ENCODE data around the gene CEMP1. TPM values are rescaled to one million over a fixed set of nuclear protein-coding genes. Genes with fewer than 3 reads are reported as not detected.
"Not testable (repeated sequence)": the region's sequence is repeated elsewhere in the genome, so short reads cannot be mapped to it uniquely, and the experiment has no call there.

The CEMP1 gene
- total RNA-seq, 1 experiment from 2014 or later, result not detected

GRCh38 chr16:2575839-2576238 is 44.6 kb upstream of the CEMP1 start:
- H3K27me3 ChIP-seq (ENCODE audit: control insufficient read depth, insufficient read depth, low read length); H3K9me3 ChIP-seq (ENCODE audit: control insufficient read depth, insufficient read depth, low read depth, low read length); in situ Hi-C loops (cut with HindIII; ENCODE audit: low pct_unique_long_range_greater_than_20kb, low sequenced_read_pairs); ATAC-seq; CTCF ChIA-PET; H3K4me1 ChIP-seq (ENCODE audit: control insufficient read depth, insufficient read depth, low read length); DNase-seq (ENCODE audit: low read depth, low spot score); POLR2A ChIA-PET; H3K27ac ChIP-seq (ENCODE audit: low read length); intact Hi-C loops (cut with micrococcal nuclease; ENCODE audit: unreplicated experiment); H3K4me3 ChIP-seq (ENCODE audit: low read depth in 2 of 2, low read length in 2 of 2); H3K36me3 ChIP-seq (ENCODE audit: control insufficient read depth, insufficient read depth, low read length); BruUV-seq (replicated peaks): not testable (repeated sequence)

DNA sequence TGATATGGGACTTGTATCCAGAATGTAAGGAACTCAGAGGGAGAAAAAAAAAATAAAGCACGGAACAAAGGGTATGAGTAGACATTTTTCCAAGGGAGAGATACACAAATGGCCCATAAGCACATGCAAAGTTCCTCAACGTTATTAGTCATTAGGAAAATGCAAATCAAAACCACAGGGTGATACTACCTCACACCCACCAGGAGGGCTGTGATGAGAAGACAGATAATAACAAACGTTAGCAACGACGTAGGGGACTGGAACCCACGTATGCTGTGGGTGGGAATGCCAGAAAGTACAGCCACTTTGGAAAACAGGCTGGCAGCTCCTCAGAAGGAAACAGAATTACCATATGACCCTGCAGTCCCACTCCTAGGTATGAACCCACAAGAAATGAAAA is 41.5 kb upstream of the CEMP1 start:
- H3K9me3 ChIP-seq (ENCODE audit: control insufficient read depth, insufficient read depth, low read depth, low read length); H3K4me3 ChIP-seq (ENCODE audit: low read depth in 2 of 2, low read length in 2 of 2); BruUV-seq (replicated peaks); POLR2A ChIA-PET; in situ Hi-C loops (cut with HindIII; ENCODE audit: low pct_unique_long_range_greater_than_20kb, low sequenced_read_pairs); intact Hi-C loops (cut with micrococcal nuclease; ENCODE audit: unreplicated experiment); H3K4me1 ChIP-seq (ENCODE audit: control insufficient read depth, insufficient read depth, low read length); H3K27me3 ChIP-seq (ENCODE audit: control insufficient read depth, insufficient read depth, low read length); ATAC-seq; H3K36me3 ChIP-seq (ENCODE audit: control insufficient read depth, insufficient read depth, low read length); CTCF ChIA-PET; DNase-seq (ENCODE audit: low read depth, low spot score); H3K27ac ChIP-seq (ENCODE audit: low read length): not testable (repeated sequence)

- DNase-seq (ENCODE audit: low read depth, low spot score); H3K36me3 ChIP-seq (ENCODE audit: control insufficient read depth, insufficient read depth, low read length); H3K4me1 ChIP-seq (ENCODE audit: control insufficient read depth, insufficient read depth, low read length); BruUV-seq (replicated peaks); intact Hi-C loops (cut with micrococcal nuclease; ENCODE audit: unreplicated experiment); CTCF ChIA-PET; H3K27me3 ChIP-seq (ENCODE audit: control insufficient read depth, insufficient read depth, low read length); H3K4me3 ChIP-seq (ENCODE audit: low read depth in 2 of 2, low read length in 2 of 2); in situ Hi-C loops (cut with HindIII; ENCODE audit: low pct_unique_long_range_greater_than_20kb, low sequenced_read_pairs); H3K27ac ChIP-seq (ENCODE audit: low read length); H3K9me3 ChIP-seq (ENCODE audit: control insufficient read depth, insufficient read depth, low read depth, low read length); POLR2A ChIA-PET: not testable (repeated sequence)
- 0 out of 2 replicates have a peak, but pooled peaks have one; percentile 31 for ATAC-seq
Observed at GRCh38 chr16:2568573-2568972, 37.4 kb upstream of the CEMP1 start.

DNA sequence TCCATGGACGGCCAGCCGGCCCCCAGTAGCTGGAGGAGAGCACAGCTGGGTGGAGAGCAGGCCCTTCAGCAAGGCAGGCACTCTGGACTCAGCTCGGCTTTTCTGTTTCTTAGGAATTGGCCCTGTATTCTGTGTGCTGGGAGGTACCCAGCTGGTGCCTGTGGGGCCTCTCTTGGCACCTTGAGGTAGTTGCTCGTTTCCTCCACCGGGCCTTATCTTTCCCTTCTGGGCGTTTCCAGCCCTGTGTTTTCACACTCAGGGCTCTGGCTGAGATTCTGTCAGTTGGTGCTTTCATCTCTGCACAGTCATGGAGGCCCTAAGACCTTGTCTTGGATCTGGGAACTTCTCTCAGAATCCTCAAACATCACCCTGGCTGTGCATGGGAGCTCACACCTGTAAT is 36.3 kb upstream of the CEMP1 start:
- CTCF ChIA-PET; in situ Hi-C loops (cut with HindIII; ENCODE audit: low pct_unique_long_range_greater_than_20kb, low sequenced_read_pairs); ATAC-seq; POLR2A ChIA-PET; intact Hi-C loops (cut with micrococcal nuclease; ENCODE audit: unreplicated experiment); H3K27ac ChIP-seq (ENCODE audit: low read length); H3K36me3 ChIP-seq (ENCODE audit: control insufficient read depth, insufficient read depth, low read length); DNase-seq (ENCODE audit: low read depth, low spot score); H3K27me3 ChIP-seq (ENCODE audit: control insufficient read depth, insufficient read depth, low read length); BruUV-seq (replicated peaks); H3K9me3 ChIP-seq (ENCODE audit: control insufficient read depth, insufficient read depth, low read depth, low read length); H3K4me1 ChIP-seq (ENCODE audit: control insufficient read depth, insufficient read depth, low read length); H3K4me3 ChIP-seq (ENCODE audit: low read depth in 2 of 2, low read length in 2 of 2): not testable (repeated sequence)

DNA sequence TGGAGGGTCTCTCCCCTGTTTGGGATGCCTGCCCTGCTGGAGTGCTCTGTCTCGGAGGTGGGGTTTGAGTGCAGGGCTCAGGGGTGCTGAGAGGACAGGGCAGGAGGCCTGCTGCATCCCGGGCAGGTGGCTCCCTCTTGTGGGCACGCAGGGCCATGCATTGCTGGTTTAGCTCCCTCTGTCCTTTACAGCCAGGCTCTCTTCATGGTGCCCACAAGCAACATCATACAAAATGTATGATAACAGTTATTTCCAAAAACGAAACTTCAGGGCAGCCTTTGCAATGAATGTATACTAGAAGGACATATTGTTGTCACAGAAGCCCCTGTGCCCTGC is 29.6 kb upstream of the CEMP1 start:
- intact Hi-C loops (cut with micrococcal nuclease; ENCODE audit: unreplicated experiment); H3K27ac ChIP-seq (ENCODE audit: low read length); DNase-seq (ENCODE audit: low read depth, low spot score); in situ Hi-C loops (cut with HindIII; ENCODE audit: low pct_unique_long_range_greater_than_20kb, low sequenced_read_pairs); H3K9me3 ChIP-seq (ENCODE audit: control insufficient read depth, insufficient read depth, low read depth, low read length); H3K27me3 ChIP-seq (ENCODE audit: control insufficient read depth, insufficient read depth, low read length); BruUV-seq (replicated peaks); H3K4me1 ChIP-seq (ENCODE audit: control insufficient read depth, insufficient read depth, low read length); H3K36me3 ChIP-seq (ENCODE audit: control insufficient read depth, insufficient read depth, low read length); CTCF ChIA-PET; POLR2A ChIA-PET; H3K4me3 ChIP-seq (ENCODE audit: low read depth in 2 of 2, low read length in 2 of 2): not testable (repeated sequence)
- ATAC-seq, result peak; percentile 96

GRCh38 chr16:2560131-2560797 is 29.1 kb upstream of the CEMP1 start:
- in situ Hi-C loops (cut with HindIII; ENCODE audit: low pct_unique_long_range_greater_than_20kb, low sequenced_read_pairs); H3K4me3 ChIP-seq (ENCODE audit: low read depth in 2 of 2, low read length in 2 of 2); CTCF ChIA-PET; POLR2A ChIA-PET; H3K4me1 ChIP-seq (ENCODE audit: control insufficient read depth, insufficient read depth, low read length); intact Hi-C loops (cut with micrococcal nuclease; ENCODE audit: unreplicated experiment); BruUV-seq (replicated peaks); H3K9me3 ChIP-seq (ENCODE audit: control insufficient read depth, insufficient read depth, low read depth, low read length); H3K36me3 ChIP-seq (ENCODE audit: control insufficient read depth, insufficient read depth, low read length); DNase-seq (ENCODE audit: low read depth, low spot score); H3K27ac ChIP-seq (ENCODE audit: low read length); H3K27me3 ChIP-seq (ENCODE audit: control insufficient read depth, insufficient read depth, low read length): not testable (repeated sequence)
- peak; percentile 45 for ATAC-seq

GRCh38 chr16:2557150-2557549 is 25.9 kb upstream of the CEMP1 start:
- BruUV-seq (replicated peaks); H3K9me3 ChIP-seq (ENCODE audit: control insufficient read depth, insufficient read depth, low read depth, low read length); POLR2A ChIA-PET; H3K27me3 ChIP-seq (ENCODE audit: control insufficient read depth, insufficient read depth, low read length); DNase-seq (ENCODE audit: low read depth, low spot score); CTCF ChIA-PET; in situ Hi-C loops (cut with HindIII; ENCODE audit: low pct_unique_long_range_greater_than_20kb, low sequenced_read_pairs); H3K4me3 ChIP-seq (ENCODE audit: low read depth in 2 of 2, low read length in 2 of 2); ATAC-seq; H3K36me3 ChIP-seq (ENCODE audit: control insufficient read depth, insufficient read depth, low read length); H3K27ac ChIP-seq (ENCODE audit: low read length); H3K4me1 ChIP-seq (ENCODE audit: control insufficient read depth, insufficient read depth, low read length); intact Hi-C loops (cut with micrococcal nuclease; ENCODE audit: unreplicated experiment): not testable (repeated sequence)

All from Panc1 (cell line).